Prostate gland (tissue), 2 donors: ENCODE results near the gene EIF3D.

Experiments used
- CTCF ChIP-seq, 4 experiments: fragments of 200-600 bp in 2 of 4; fragments of 450-650 bp in 2 of 4; sonication (generic) in 2 of 4; IDR thresholded peaks; 1 replicate in 3 of 4; 2 replicates in 1 of 4; pipeline ENCODE4 v1.5.1; 2016 to 2019; ENCODE audit warnings: antibody characterized with exemption in 4 of 4, mild to moderate bottlenecking in 2 of 4, moderate library complexity in 2 of 4
- POLR2A ChIP-seq: fragments of 450-650 bp; IDR thresholded peaks from one replicate; pipeline ENCODE4 v1.6.1; 2016; ENCODE audit warnings: antibody characterized with exemption, mild to moderate bottlenecking
- POLR2AphosphoS5 ChIP-seq: sonication (generic); formaldehyde crosslinking; IDR thresholded peaks from one replicate; pipeline ENCODE4 v1.6.1; 2017; ENCODE audit warnings: antibody characterized with exemption

- TF ChIP-seq CTCF (IDR thresholded peaks at IDR 0.05) (no peak), POLR2A (no peak), POLR2AphosphoS5 (no peak)
Observed at GRCh38 chr22:36552289-36552688, 23.3 kb upstream of the EIF3D start.
